Liver (tissue), 3 donors: ENCODE data around the gene SPIRE2.
"Not testable (repeated sequence)": the region's sequence is repeated elsewhere in the genome, so short reads cannot be mapped to it uniquely, and the experiment has no call there.

ENCODE experiments used
- CTCF ChIP-seq: fragments of 150-350 bp; IDR thresholded peaks from 2 replicates; pipeline ENCODE4 v1.5.1; 2017; ENCODE audit warnings: improper control_type of control experiment, low read depth, low read length; ENCODE audit not compliant: missing input control
- JUND ChIP-seq, 2 donors: IDR thresholded peaks; 2 replicates each; pipeline ENCODE4 v1.6.1; 2016; ENCODE audit warnings: antibody characterized with exemption in 2 of 2
- donor health status: healthy.
- donor health status: healthy.

- TF ChIP-seq JUND (IDR thresholded peaks at IDR 0.05); CTCF: not testable (repeated sequence)
These were observed 6.6 kb downstream of the SPIRE2 start for GRCh38 chr16:89834813-89835363.
